Neuronal stem cell (in vitro differentiated cells): ENCODE measurements around the gene SMIM44.

Source experiments
- DNase-seq: peaks from one replicate; pipeline ENCODE4 v3.0.0-alpha.2; 2013; ENCODE audit warnings: low spot score
- H2AFZ ChIP-seq: one replicate; pipeline ENCODE4 v1.6.1; 2013; ENCODE audit warnings: mild to moderate bottlenecking, low read length, inconsistent platforms
- H2AK5ac ChIP-seq: 2 replicates; pipeline ENCODE4 v1.6.1; 2013; ENCODE audit warnings: low read depth, mild to moderate bottlenecking, inconsistent platforms, low read length, moderate library complexity, mixed read lengths
- H2BK120ac ChIP-seq: 2 replicates; pipeline ENCODE4 v1.6.1; 2013; ENCODE audit warnings: low read depth, mild to moderate bottlenecking, inconsistent platforms, low read length, moderate library complexity, mixed read lengths
- H2BK12ac ChIP-seq: one replicate; pipeline ENCODE4 v1.6.1; 2013; ENCODE audit warnings: low read length, inconsistent platforms
- H2BK15ac ChIP-seq: 2 replicates; pipeline ENCODE4 v1.6.1; 2013; ENCODE audit warnings: mild to moderate bottlenecking, low read length, inconsistent platforms, mixed read lengths
- H2BK5ac ChIP-seq: one replicate; pipeline ENCODE4 v1.6.1; 2013; ENCODE audit warnings: inconsistent platforms, mild to moderate bottlenecking, low read length, moderate library complexity
- H3K14ac ChIP-seq: one replicate; pipeline ENCODE4 v1.6.1; 2013; ENCODE audit warnings: low read length, inconsistent platforms
- H3K18ac ChIP-seq: 2 replicates; pipeline ENCODE4 v1.6.1; 2013; ENCODE audit warnings: low read length, inconsistent platforms
- H3K23ac ChIP-seq: 2 replicates; pipeline ENCODE4 v1.6.1; 2013; ENCODE audit warnings: low read depth, mild to moderate bottlenecking, mixed read lengths, low read length, inconsistent platforms; ENCODE audit not compliant: poor library complexity
- H3K27ac ChIP-seq: replicated peaks from 3 replicates; pipeline ENCODE4 v1.5.1; 2013; ENCODE audit warnings: low read length, inconsistent platforms
- H3K27me3 ChIP-seq, 3 experiments: 2 replicates each; pipeline ENCODE4 v1.6.1; 2013; ENCODE audit warnings: low read length in 3 of 3, mild to moderate bottlenecking in 2 of 3, inconsistent platforms in 1 of 3, low read depth in 1 of 3, mixed read lengths in 1 of 3, moderate library complexity in 1 of 3; ENCODE audit not compliant: control insufficient read depth in 3 of 3, insufficient read depth in 3 of 3
- H3K36me3 ChIP-seq, 2 donors: replicated peaks in 1 of 2; 2 replicates each; pipeline ENCODE4 v1.6.1; 2013; ENCODE audit warnings: low read length in 2 of 2; ENCODE audit not compliant: control insufficient read depth in 2 of 2, insufficient read depth in 2 of 2
- H3K4ac ChIP-seq: 2 replicates; pipeline ENCODE4 v1.6.1; 2013; ENCODE audit warnings: inconsistent platforms, mild to moderate bottlenecking, low read length, moderate library complexity
- H3K4me1 ChIP-seq, 2 donors: 1 replicate in 1 of 2; 2 replicates in 1 of 2; pipeline ENCODE4 v1.6.1; 2013; ENCODE audit warnings: low read length in 2 of 2, low read depth in 1 of 2; ENCODE audit not compliant: control insufficient read depth in 2 of 2, insufficient read depth in 1 of 2
- H3K4me2 ChIP-seq: one replicate; pipeline ENCODE4 v1.6.1; 2013; ENCODE audit warnings: mild to moderate bottlenecking, low read length, inconsistent platforms; ENCODE audit not compliant: insufficient read depth, poor library complexity, severe bottlenecking
- H3K4me3 ChIP-seq, 2 donors: 2 replicates each; pipeline ENCODE4 v1.5.1; 2013; ENCODE audit warnings: low read length in 2 of 2, mild to moderate bottlenecking in 2 of 2, inconsistent platforms in 1 of 2, moderate library complexity in 1 of 2
- H3K79me1 ChIP-seq: one replicate; pipeline ENCODE4 v1.6.1; 2013; ENCODE audit warnings: low read depth, mild to moderate bottlenecking, inconsistent platforms, low read length, moderate library complexity
- H3K9ac ChIP-seq: one replicate; pipeline ENCODE4 v1.6.1; 2013; ENCODE audit warnings: mild to moderate bottlenecking, low read depth, low read length, inconsistent platforms; ENCODE audit not compliant: poor library complexity
- H3K9me3 ChIP-seq, 2 donors: replicated peaks in 1 of 2; 2 replicates each; pipeline versions ENCODE3 to v1.6.1; 2013; ENCODE audit warnings: low read length in 2 of 2, mild to moderate bottlenecking in 2 of 2, inconsistent platforms in 1 of 2, low read depth in 1 of 2, mixed read lengths in 1 of 2, moderate library complexity in 1 of 2; ENCODE audit not compliant: control insufficient read depth in 2 of 2, insufficient read depth in 1 of 2
- H4K8ac ChIP-seq: one replicate; pipeline ENCODE4 v1.6.1; 2013; ENCODE audit warnings: low read depth, mild to moderate bottlenecking, inconsistent platforms, low read length, moderate library complexity
- H4K91ac ChIP-seq: one replicate; pipeline ENCODE4 v1.6.1; 2013; ENCODE audit warnings: low read length, low read depth, mild to moderate bottlenecking, inconsistent platforms; ENCODE audit not compliant: poor library complexity
- WGBS, 2 donors: extraction: QIAGEN DNeasy Blood & Tissue Kit; methylation state at CpG; one replicate each; pipeline ENCODE4 v1.1.7; 2013; ENCODE audit warnings: missing lambda C conversion rate in 2 of 2, mixed read lengths in 1 of 2; ENCODE audit not compliant: insufficient read length in 2 of 2, insufficient replicate concordance in 1 of 2; ENCODE audit errors: extremely low coverage in 2 of 2; 5-methylcytosine and 5-hydroxymethylcytosine counted together

The SMIM44 gene

GRCh38 chr19:3521104-3521445, 37.8 kb upstream of the SMIM44 start:
- Histone ChIP-seq H3K4me3 (no peak overlapping the region), H2AK5ac (peak overlapping the region; percentile 70), H3K23ac (peak overlapping the region; percentile 96), H2BK12ac (no peak overlapping the region), H3K79me1 (peaks cover 44% of the 10 kb centered on the region), H2BK15ac (no peak overlapping the region), H4K8ac (peak overlapping the region; percentile 43), H3K9me3 (no peaks in the 10 kb centered on the region), H4K91ac (no peak overlapping the region), H3K4me1 (no peaks in the 10 kb centered on the region), H3K27me3 (peaks cover 0 to 2% (median 0%) of the 10 kb centered on the region in 3 experiments), H3K9ac (no peak overlapping the region), H2BK120ac (no peak overlapping the region), H3K18ac (no peak overlapping the region), H3K36me3 (peaks cover 26 to 85% of the 10 kb centered on the region in 2 donors), H3K14ac (no peak overlapping the region), H2BK5ac (no peak overlapping the region), H2AFZ (no peak overlapping the region), H3K4ac (no peak overlapping the region), H3K4me2 (no peak overlapping the region), H3K27ac (no peak overlapping the region)
- no peak for DNase-seq
- no CpG with 5 or more reads among the region's 7 CpGs for WGBS, 2 donors

- H3K4ac ChIP-seq, result no peak overlapping the region
- peak overlapping the region; percentile 24 for H2BK5ac ChIP-seq
- no peak overlapping the region for H3K4me2 ChIP-seq
- H3K9ac ChIP-seq, result peak overlapping the region; percentile 44
- peak overlapping the region; percentile 43 for H4K8ac ChIP-seq
- H3K23ac ChIP-seq, result peak overlapping the region; percentile 96
- H3K4me3 ChIP-seq, result no peak overlapping the region
- peak overlapping the region; percentile 17 for H3K18ac ChIP-seq
- no peaks in the 10 kb centered on the region for H3K4me1 ChIP-seq
- H3K27ac ChIP-seq, result no peak overlapping the region
- peaks cover 22 to 83% of the 10 kb centered on the region in 2 donors for H3K36me3 ChIP-seq
- no peak overlapping the region for H2BK12ac ChIP-seq
- H3K79me1 ChIP-seq, result peaks cover 48% of the 10 kb centered on the region
- no peak overlapping the region for H3K14ac ChIP-seq
- no peak overlapping the region for H2BK15ac ChIP-seq
- H3K9me3 ChIP-seq, result no peaks in the 10 kb centered on the region
- H4K91ac ChIP-seq, result no peak overlapping the region
- H2AFZ ChIP-seq, result no peak overlapping the region
- no CpG with 5 or more reads among the region's 37 CpGs for WGBS, 2 donors
- DNase-seq, result no peak
- H2AK5ac ChIP-seq, result peak overlapping the region; percentile 70
- H3K27me3 ChIP-seq, result peaks cover 0 to 2% (median 0%) of the 10 kb centered on the region in 3 experiments
- no peak overlapping the region for H2BK120ac ChIP-seq
Measured at GRCh38 chr19:3520166-3521103, 37.2 kb upstream of the SMIM44 start.

DNA sequence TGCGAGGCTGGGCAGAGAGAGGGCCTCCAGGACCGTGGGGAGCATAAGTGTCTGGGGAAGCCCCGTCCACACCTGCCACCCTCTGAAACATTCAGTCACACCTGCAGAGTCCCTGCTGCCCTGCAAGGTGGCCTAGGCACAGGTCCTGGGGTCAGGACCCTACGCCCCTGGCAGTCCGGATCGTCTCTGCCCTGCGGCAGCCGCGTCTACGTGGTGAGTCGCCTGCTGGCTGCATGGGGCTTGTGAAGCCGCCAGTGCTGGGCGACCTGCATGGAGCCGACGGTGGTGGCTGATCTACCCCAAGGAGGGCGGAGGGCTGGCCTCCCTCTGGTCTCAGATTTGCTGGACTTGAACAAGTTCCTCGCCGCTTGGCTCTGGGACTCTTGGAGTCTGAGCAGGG, 35.9 kb upstream of the SMIM44 start:
- Histone ChIP-seq H3K9me3 (no peaks in the 10 kb centered on the region), H3K4me2 (no peak overlapping the region), H3K14ac (peak overlapping the region; percentile 8), H2AK5ac (no peak overlapping the region), H3K79me1 (peaks cover 57% of the 10 kb centered on the region), H3K27me3 (peaks cover 0 to 2% (median 0%) of the 10 kb centered on the region in 3 experiments), H3K27ac (no peak overlapping the region), H2BK5ac (no peak overlapping the region), H4K8ac (no peak overlapping the region), H3K36me3 (peaks cover 15 to 83% of the 10 kb centered on the region in 2 donors), H3K9ac (no peak overlapping the region), H2BK12ac (no peak overlapping the region), H2BK15ac (no peak overlapping the region), H3K4me3 (no peak overlapping the region), H3K4me1 (no peaks in the 10 kb centered on the region), H3K23ac (peak overlapping the region; percentile 73), H3K18ac (no peak overlapping the region), H4K91ac (no peak overlapping the region), H2AFZ (no peak overlapping the region), H2BK120ac (no peak overlapping the region), H3K4ac (no peak overlapping the region)
- no peak for DNase-seq
- WGBS, 2 donors, result no CpG with 5 or more reads among the region's 18 CpGs

- H3K4me2 ChIP-seq, result no peak overlapping the region
- no peak overlapping the region for H2BK15ac ChIP-seq
- H3K4ac ChIP-seq, result no peak overlapping the region
- no peak overlapping the region for H3K27ac ChIP-seq
- H3K27me3 ChIP-seq, result peaks cover 0 to 2% (median 0%) of the 10 kb centered on the region in 3 experiments
- no peak overlapping the region for H3K23ac ChIP-seq
- no peak overlapping the region for H4K8ac ChIP-seq
- H2AK5ac ChIP-seq, result no peak overlapping the region
- H3K9me3 ChIP-seq, result no peaks in the 10 kb centered on the region
- H2BK12ac ChIP-seq, result no peak overlapping the region
- WGBS, 2 donors, result no CpG with 5 or more reads among the region's 2 CpGs
- no peak for DNase-seq
- H3K14ac ChIP-seq, result peak overlapping the region; percentile 8
- peaks cover 55% of the 10 kb centered on the region for H3K79me1 ChIP-seq
- no peak overlapping the region for H2AFZ ChIP-seq
- H3K4me1 ChIP-seq, result no peaks in the 10 kb centered on the region
- H3K36me3 ChIP-seq, result peaks cover 18 to 83% of the 10 kb centered on the region in 2 donors
- peak overlapping the region; percentile 39 for H2BK5ac ChIP-seq
- no peak overlapping the region for H4K91ac ChIP-seq
- H2BK120ac ChIP-seq, result no peak overlapping the region
- H3K18ac ChIP-seq, result no peak overlapping the region
- H3K4me3 ChIP-seq, result no peak overlapping the region
- no peak overlapping the region for H3K9ac ChIP-seq
Measured at GRCh38 chr19:3518659-3519058, 35.4 kb upstream of the SMIM44 start.
